Stomach (tissue), 9 donors: ENCODE data around the gene XCR1. TPM values are rescaled to one million over a fixed set of nuclear protein-coding genes. Genes with fewer than 3 reads are reported as not detected.

Experiments
- DNase-seq, 2 donors: peaks; one replicate each; pipeline versions ENCODE4 v3.0.0 to v3.0.0-alpha.2; 2013 to 2019
- H3K27ac ChIP-seq, 5 donors: fragments of 200-600 bp in 4 of 5; sonication (generic) in 4 of 5; one replicate each; pipeline ENCODE4 v1.5.1; 2013 to 2019; ENCODE audit warnings: mild to moderate bottlenecking in 1 of 5, moderate library complexity in 1 of 5
- H3K27me3 ChIP-seq, 3 donors: fragments of 200-600 bp; sonication (generic); one replicate each; pipeline ENCODE4 v1.5.1; 2017 to 2019; ENCODE audit warnings: mixed run types in 1 of 3
- H3K36me3 ChIP-seq, 4 donors: fragments of 200-600 bp; sonication (generic); 1 replicate in 3 of 4; 2 replicates in 1 of 4; pipeline ENCODE4 v1.5.1; 2016 to 2019
- H3K4me1 ChIP-seq, 4 donors: fragments of 200-600 bp; sonication (generic); one replicate each; pipeline ENCODE4 v1.5.1; 2016 to 2019
- H3K4me3 ChIP-seq, 4 donors: fragments of 200-600 bp; sonication (generic) in 3 of 4; one replicate each; pipeline ENCODE4 v1.5.1; 2016 to 2019; ENCODE audit warnings: mild to moderate bottlenecking in 1 of 4
- H3K9me3 ChIP-seq, 4 donors: fragments of 200-600 bp; sonication (generic); one replicate each; pipeline ENCODE4 v1.5.1; 2016 to 2019
- CTCF ChIP-seq, 7 experiments: fragments of 450-650 bp in 4 of 7; fragments of 200-600 bp in 3 of 7; sonication (generic) in 3 of 7; IDR thresholded peaks; one replicate each; pipeline ENCODE4 v1.5.1; 2016 to 2019; ENCODE audit warnings: antibody characterized with exemption in 7 of 7, control low read depth in 2 of 7, mild to moderate bottlenecking in 1 of 7
- EP300 ChIP-seq: sonication (generic); formaldehyde crosslinking; IDR thresholded peaks from one replicate; pipeline ENCODE4 v1.6.1; 2017; ENCODE audit warnings: antibody characterized with exemption
- POLR2A ChIP-seq, 4 donors: fragments of 450-650 bp; IDR thresholded peaks; one replicate each; pipeline ENCODE4 v1.6.1; 2016; ENCODE audit warnings: antibody characterized with exemption in 4 of 4, control low read depth in 2 of 4, mild to moderate bottlenecking in 1 of 4, moderate library complexity in 1 of 4
- POLR2AphosphoS5 ChIP-seq, 3 donors: sonication (generic); formaldehyde crosslinking; IDR thresholded peaks; one replicate each; pipeline ENCODE4 v1.6.1; 2016; ENCODE audit warnings: antibody characterized with exemption in 3 of 3
- WGBS, 5 donors: extraction: QIAGEN DNeasy Blood & Tissue Kit in 3 of 5; methylation state at CpG; one replicate each; pipeline versions ENCODE4 v1.1.5 to v1.1.7; 2013 to 2018; 5-methylcytosine and 5-hydroxymethylcytosine counted together
- intact Hi-C: fragments of 100-400 bp; cut with DNase I; formaldehyde crosslinking; loops from one replicate; pipeline ENCODE4 v1.15.1; 2023; ENCODE audit warnings: low total_unique reads
- polyA plus RNA-seq, 3 donors: library from polyadenylated mRNA; stranded (reverse); fragments of 200-250 nt; gene quantifications; one replicate each; pipeline ENCODE4 v1.2.3, GENCODE V29; 2013
- total RNA-seq, 5 donors: library from RNA; depleted of rRNA; stranded (reverse); fragments of >200 nt; gene quantifications; one replicate each; pipeline versions ENCODE4 v1.1.0 to v1.2.3, GENCODE V29; 2014 to 2016
- donor health status: healthy with polysubstance abuse.
- donor health status: Bipolar disorder and iron deficiency.
- donor health status: healthy.

The XCR1 gene
- total and polyA plus RNA-seq, 8 donors, result under 0.01 to 0.37 (median 0.08) TPM; not detected in 4

GRCh38 chr3:46021516-46021915 lies 5.8 kb downstream of the XCR1 start:
- H3K36me3 ChIP-seq, result no peaks in the 10 kb centered on the region
- H3K27me3 ChIP-seq, result no peaks in the 10 kb centered on the region
- no peaks in the 10 kb centered on the region for H3K4me1 ChIP-seq
- TF ChIP-seq CTCF (IDR thresholded peaks at IDR 0.05), result no peak
- TF ChIP-seq EP300, result no peak
- no peak for TF ChIP-seq POLR2AphosphoS5 (IDR thresholded peaks at IDR 0.05)
- no peak for TF ChIP-seq POLR2A (IDR thresholded peaks at IDR 0.05)
- DNase-seq, result no peak
- intact Hi-C loops, result no loop called here
- no peaks in the 10 kb centered on the region for H3K9me3 ChIP-seq
- no peak overlapping the region for H3K4me3 ChIP-seq
- H3K27ac ChIP-seq, result no peak overlapping the region
- WGBS, 5 donors, result 94 to 99% (median 97%) methylated on average over 8 of the region's 8 CpGs

- H3K27me3 ChIP-seq, result no peaks in the 10 kb centered on the region
- no peak overlapping the region for H3K27ac ChIP-seq
- no peaks in the 10 kb centered on the region for H3K9me3 ChIP-seq
- no peak for DNase-seq
- H3K4me1 ChIP-seq, result no peaks in the 10 kb centered on the region
- H3K36me3 ChIP-seq, result no peaks in the 10 kb centered on the region
- no peak overlapping the region for H3K4me3 ChIP-seq
- TF ChIP-seq POLR2AphosphoS5 (IDR thresholded peaks at IDR 0.05) (no peak), POLR2A (IDR thresholded peaks at IDR 0.05) (no peak), CTCF (IDR thresholded peaks at IDR 0.05) (no peak), EP300 (no peak)
- WGBS, 5 donors, result 96 to 97% (median 97%) methylated on average over 37 of the region's 37 CpGs
- intact Hi-C loops, result no loop called here
These were observed 6.3 kb downstream of the XCR1 start for GRCh38 chr3:46020766-46021510.

GRCh38 chr3:46019707-46020106 lies 7.6 kb downstream of the XCR1 start:
- no peak overlapping the region for H3K4me3 ChIP-seq
- no peaks in the 10 kb centered on the region for H3K9me3 ChIP-seq
- no peaks in the 10 kb centered on the region for H3K27me3 ChIP-seq
- no peaks in the 10 kb centered on the region for H3K4me1 ChIP-seq
- intact Hi-C loops, result no loop called here
- H3K36me3 ChIP-seq, result no peaks in the 10 kb centered on the region
- TF ChIP-seq POLR2A (IDR thresholded peaks at IDR 0.05) (no peak), POLR2AphosphoS5 (IDR thresholded peaks at IDR 0.05) (no peak)
- no peak overlapping the region for H3K27ac ChIP-seq
- no peak for DNase-seq
- WGBS, 5 donors, result 96 to 100% (median 97%) methylated on average over 1 of the region's 1 CpG

GRCh38 chr3:46017720-46018119 lies 9.6 kb downstream of the XCR1 start:
- whole genome bisulfite sequencing, 5 donors, result 52 to 88% (median 72%) methylated on average over 2 of the region's 2 CpGs
- no peak for DNase-seq
- no peaks in the 10 kb centered on the region for H3K4me1 ChIP-seq
- intact Hi-C loops, result no loop called here
- TF ChIP-seq CTCF (IDR thresholded peaks at IDR 0.05), result no peak
- TF ChIP-seq POLR2A (IDR thresholded peaks at IDR 0.05), result no peak
- TF ChIP-seq EP300, result no peak
- no peak for TF ChIP-seq POLR2AphosphoS5 (IDR thresholded peaks at IDR 0.05)
- H3K27me3 ChIP-seq, result no peaks in the 10 kb centered on the region
- H3K9me3 ChIP-seq, result no peaks in the 10 kb centered on the region
- H3K27ac ChIP-seq, result no peak overlapping the region
- no peaks in the 10 kb centered on the region for H3K36me3 ChIP-seq
- H3K4me3 ChIP-seq, result no peak overlapping the region
